ENCODE measurements around the gene C3orf85.

The C3orf85 gene

DNA sequence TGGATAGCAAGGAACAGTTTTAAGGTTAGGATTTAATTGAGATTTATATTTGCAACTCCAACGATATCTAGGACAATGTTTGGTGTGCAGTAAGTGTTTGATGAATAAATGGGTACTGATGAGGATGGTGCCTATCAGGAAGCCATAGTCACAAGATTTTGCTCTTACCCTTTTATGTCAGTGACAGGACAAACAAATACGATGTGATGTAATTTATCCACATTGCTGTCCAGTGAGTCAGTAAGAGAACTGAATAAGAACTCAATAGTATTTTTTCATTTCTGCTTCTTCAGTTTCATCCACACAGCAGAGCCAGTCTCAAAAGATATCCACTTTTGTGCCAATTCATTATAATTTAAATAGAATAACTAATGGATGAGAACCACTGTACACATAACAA lies 18.5 kb downstream of the C3orf85 start:
- DNase-seq, result peak; percentile 48

DNA sequence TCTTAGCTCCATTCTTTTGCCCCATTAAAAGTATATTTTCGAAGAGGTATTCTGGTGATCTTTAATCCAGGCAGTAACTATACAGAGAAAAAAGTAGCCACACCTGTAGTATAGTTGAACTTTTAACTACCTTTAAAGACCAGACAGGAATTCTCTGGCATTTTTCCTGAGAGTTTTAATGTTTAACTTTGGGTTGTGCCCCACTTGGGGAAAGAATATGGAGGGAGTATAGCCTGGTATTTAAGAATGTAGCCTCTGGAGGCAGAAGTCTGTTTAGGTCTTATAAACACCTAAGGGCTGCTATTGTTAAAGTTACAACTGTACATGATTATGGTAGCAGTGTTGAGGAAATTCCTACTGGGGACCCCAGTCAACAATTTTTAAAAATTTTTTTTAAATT lies 19.3 kb downstream of the C3orf85 start:
- DNase-seq, result peak; percentile 65

DNA sequence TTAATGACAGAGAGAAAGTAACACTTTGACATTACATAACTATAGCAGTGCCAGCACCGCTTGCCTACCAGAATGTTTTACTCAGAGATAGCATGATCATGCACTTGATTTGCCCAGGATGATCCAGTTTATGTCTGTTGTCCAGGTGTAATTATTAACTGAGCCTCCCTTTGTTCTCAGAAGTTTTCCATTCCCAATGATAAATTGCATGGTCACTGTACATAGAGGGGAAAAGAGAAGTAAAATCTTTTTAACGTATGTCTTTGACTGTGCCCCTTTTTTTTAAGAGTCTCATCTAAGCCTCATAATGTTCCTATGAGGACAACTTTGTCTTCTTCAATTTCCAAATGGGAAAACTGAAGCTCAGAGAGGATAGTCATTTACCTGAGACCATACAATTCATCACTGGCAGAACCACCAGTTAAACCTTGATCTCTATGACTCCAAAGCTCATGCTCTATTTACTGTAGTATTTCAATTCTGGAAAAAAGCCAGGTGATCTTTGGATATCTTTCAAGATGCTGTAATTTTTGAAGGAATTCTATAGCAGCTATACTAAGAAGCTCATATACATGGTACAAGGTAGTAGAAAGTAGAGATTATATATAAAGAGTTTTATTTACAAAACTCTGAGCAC lies 25.1 kb downstream of the C3orf85 start:
- DNase-seq, result peak; percentile 77

- DNase-seq, result no peak
These were observed 29.4 kb downstream of the C3orf85 start for GRCh38 chr3:109165905-109166304.

DNA sequence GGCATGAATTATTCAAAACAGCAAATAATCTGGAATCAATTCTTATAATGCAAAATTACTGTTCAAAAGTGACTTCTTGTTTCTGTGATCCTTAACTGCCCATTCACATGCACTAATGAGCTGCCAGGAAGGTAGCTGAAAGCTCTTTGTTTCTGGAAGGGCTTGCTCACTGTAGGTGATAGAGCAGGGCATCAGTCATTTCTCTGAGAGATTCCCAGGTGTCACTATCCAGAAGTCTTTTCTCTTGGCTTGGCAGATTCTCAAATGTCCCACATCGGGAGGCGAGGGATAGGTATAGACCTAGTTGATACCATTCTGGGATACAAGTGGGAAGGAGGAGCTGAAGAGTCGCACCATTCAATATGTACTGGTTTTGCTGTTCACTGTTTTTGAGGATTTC lies 35.0 kb downstream of the C3orf85 start:
- no peak for DNase-seq

GRCh38 chr3:109175411-109175810 lies 38.9 kb downstream of the C3orf85 start:
- DNase-seq, result no peak

- no peak for DNase-seq
These were observed 40.2 kb downstream of the C3orf85 start for GRCh38 chr3:109176726-109177125.

DNA sequence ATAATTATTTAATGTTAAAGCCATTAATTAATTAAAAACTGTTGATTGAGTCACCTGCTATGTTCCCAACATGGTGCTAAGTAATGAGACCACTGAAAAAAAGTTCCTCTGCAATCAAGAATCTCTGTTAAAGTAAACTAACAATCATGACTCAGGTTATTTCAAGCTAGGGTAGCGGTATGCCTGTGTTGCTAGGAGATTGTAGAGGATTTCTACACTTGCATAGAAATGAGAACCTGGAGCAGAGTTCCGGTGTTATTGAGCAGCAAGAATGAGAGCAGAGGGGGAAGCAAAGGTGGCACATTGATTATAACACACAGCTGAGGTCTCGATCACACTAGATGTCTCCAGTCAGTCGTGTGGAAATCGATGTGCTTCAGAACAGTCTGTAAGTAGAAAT lies 41.4 kb downstream of the C3orf85 start:
- peak; percentile 88 for DNase-seq

DNA sequence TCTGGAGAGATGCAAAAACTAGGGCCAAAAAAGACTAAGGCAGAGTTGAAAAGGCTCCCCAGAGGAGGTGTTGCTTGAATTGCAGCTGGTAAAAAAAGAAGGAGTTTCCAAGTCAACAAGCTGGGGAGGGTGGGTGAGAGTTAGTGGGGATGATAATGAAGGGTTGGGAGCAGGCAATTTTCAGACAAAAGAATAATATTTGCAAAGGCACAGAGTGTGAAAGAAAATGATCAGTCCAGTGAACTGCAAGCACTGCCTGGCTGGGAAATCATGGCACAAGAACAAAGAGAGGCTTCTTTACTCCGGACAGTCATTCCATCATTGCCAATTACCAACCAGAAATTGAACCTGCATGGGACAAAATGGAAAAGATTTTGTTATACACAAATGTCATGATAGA lies 42.2 kb downstream of the C3orf85 start:
- DNase-seq, result peak; percentile 95

GRCh38 chr3:109184726-109185125 lies 48.2 kb downstream of the C3orf85 start:
- no peak for DNase-seq

DNA sequence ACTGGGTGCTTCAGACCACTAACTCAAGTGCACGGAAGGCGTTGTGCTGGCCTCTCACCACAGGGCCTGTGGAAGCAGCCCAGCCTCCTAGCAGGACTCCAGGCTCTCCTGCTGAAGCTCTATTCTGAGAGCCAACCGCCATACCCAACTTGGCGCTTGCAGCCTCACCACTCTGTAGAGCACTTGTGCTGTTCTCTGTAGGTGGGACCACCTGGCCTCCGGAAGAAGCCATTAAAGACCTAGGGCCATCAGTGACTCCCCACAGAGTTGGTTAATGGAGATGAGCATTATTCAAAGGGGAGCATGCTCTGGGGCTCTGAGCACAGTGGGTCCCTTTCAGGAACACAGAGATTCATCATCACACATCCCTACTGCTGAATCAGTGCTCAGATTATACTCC lies 50.9 kb downstream of the C3orf85 start:
- DNase-seq, result no peak

DNA sequence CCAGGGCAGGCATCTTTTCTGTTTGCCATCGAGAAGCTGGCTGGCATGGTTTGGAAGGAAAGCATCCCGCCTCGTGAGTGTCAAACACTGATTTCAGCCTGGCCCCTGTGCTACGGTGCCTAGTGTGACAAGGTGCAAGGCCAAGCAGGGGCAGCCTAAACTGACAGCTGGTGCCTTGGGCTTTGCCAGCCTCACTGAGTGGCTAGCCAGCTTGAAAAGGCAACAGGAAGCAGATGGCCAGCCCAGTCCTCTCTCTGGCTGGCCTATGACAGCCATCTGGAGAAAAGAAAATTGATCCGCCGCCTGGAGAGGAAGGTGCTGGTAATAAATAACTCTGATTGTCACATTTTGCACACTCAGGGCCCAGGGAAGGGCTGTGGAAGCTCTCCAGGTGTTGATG lies 52.2 kb downstream of the C3orf85 start:
- no peak for DNase-seq

- peak; percentile 35 for DNase-seq
These were observed 54.9 kb downstream of the C3orf85 start for GRCh38 chr3:109191421-109191820.

DNA sequence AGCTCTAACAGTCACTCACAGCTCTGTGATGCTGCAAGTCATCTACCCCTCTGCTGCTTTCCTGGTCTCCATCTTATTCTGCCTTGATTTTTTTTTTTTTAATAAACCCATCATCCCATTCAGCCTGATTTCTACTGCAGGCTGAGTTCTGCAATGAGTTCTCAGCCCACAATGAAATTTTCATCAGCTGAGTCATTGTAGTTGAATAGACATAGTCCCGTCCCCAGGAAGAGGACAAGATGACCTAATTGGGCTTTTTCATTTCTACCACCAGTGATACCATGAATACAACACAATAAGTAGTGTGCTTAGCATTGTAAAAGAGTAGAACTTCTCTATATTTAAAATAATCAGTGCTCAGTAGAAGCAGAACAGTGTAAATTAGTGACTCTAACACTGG lies 59.3 kb downstream of the C3orf85 start:
- DNase-seq, result peak; percentile 62

All from kidney glomerular epithelial cell (primary cell).